ENCODE results near the gene COL19A1.

DNA sequence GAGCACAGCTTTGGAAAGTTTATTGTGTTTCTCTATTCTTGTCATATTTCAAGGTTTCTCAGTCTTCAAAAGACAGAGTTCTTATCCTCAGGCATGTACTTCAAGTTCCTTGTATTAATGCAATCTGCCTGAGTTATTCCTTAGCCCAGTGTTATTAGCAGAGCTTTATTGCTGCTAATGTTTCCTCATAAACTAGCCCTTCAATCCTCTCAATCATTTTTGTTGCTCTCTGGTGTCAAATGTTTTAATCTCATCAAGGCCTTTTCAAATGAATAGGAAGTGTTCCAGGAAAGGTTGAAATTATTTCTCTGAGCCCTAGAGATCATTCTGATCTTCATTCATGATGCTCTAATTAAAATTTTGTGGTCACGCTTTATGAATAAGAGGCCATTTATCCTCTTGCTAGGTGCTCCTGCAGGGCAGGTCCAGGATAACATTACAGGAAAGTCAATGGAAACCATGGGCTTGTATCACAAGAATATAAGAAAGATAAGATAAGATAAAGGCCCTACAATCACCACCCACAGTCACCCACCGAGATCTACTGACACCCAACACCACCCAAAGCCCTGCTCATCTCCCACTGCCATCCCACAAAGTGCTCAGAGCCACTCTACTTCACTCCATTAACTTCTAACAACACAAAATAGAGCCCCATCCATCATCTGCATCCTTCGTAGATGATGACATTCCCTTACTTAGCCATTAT, 310.6 kb downstream of the COL19A1 start:
- TF ChIP-seq, protein P1, sequence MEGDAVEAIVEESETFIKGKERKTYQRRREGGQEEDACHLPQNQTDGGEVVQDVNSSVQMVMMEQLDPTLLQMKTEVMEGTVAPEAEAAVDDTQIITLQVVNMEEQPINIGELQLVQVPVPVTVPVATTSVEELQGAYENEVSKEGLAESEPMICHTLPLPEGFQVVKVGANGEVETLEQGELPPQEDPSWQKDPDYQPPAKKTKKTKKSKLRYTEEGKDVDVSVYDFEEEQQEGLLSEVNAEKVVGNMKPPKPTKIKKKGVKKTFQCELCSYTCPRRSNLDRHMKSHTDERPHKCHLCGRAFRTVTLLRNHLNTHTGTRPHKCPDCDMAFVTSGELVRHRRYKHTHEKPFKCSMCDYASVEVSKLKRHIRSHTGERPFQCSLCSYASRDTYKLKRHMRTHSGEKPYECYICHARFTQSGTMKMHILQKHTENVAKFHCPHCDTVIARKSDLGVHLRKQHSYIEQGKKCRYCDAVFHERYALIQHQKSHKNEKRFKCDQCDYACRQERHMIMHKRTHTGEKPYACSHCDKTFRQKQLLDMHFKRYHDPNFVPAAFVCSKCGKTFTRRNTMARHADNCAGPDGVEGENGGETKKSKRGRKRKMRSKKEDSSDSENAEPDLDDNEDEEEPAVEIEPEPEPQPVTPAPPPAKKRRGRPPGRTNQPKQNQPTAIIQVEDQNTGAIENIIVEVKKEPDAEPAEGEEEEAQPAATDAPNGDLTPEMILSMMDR (IDR thresholded peaks at IDR 0.05; ENCODE audit: low read depth, low read length), result no peak
- no peak for TF ChIP-seq EZH2phosphoT487 (IDR thresholded peaks at IDR 0.05; ENCODE audit: low read depth)

All from OCI-LY3 (cell line).